NCI-H1105 (cell line): ENCODE measurements around the gene PTCRA.
"Not testable (repeated sequence)": the region's sequence is repeated elsewhere in the genome, so short reads cannot be mapped to it uniquely, and the experiment has no call there.

Source experiments
- DNase-seq: peaks from one replicate; lab custom pipeline; 2025; lab: John Stamatoyannopoulos, UW

The PTCRA gene

GRCh38 chr6:42915732-42916131 is at the start of gene PTCRA:
Gene PTCRA, plus strand, starts transcription at chr6:42916053. Its CDS starts 17 bp downstream, at chr6:42916070.
- no peak for DNase-seq

- no peak for DNase-seq
Measured at GRCh38 chr6:42870145-42870936, 45.5 kb upstream of the PTCRA start.

- DNase-seq, result no peak
Measured at GRCh38 chr6:42871711-42872110, 44.1 kb upstream of the PTCRA start.

GRCh38 chr6:42873313-42873712 is 42.5 kb upstream of the PTCRA start:
- DNase-seq, result no peak

- DNase-seq, result no peak
Measured at GRCh38 chr6:42877695-42878094, 38.2 kb upstream of the PTCRA start.

GRCh38 chr6:42879372-42880239 is 36.2 kb upstream of the PTCRA start, which contains the start of gene RPL7L1:
Gene RPL7L1, plus strand, starts transcription at chr6:42879616. Its CDS starts 295 bp downstream, at chr6:42879911.
- DNase-seq, result peak; percentile 78

GRCh38 chr6:42880240-42880817 is 35.5 kb upstream of the PTCRA start:
- not testable (repeated sequence) for DNase-seq

- DNase-seq, result not testable (repeated sequence)
Measured at GRCh38 chr6:42880871-42881270, 35.0 kb upstream of the PTCRA start.

- no peak for DNase-seq
Measured at GRCh38 chr6:42885702-42886101, 30.2 kb upstream of the PTCRA start.

GRCh38 chr6:42888201-42888600 is 27.7 kb upstream of the PTCRA start:
- not testable (repeated sequence) for DNase-seq

GRCh38 chr6:42889815-42890214 is 26.0 kb upstream of the PTCRA start:
- DNase-seq, result no peak

- peak; percentile 96 for DNase-seq
Measured at GRCh38 chr6:42890311-42891198, 25.3 kb upstream of the PTCRA start.

- no peak for DNase-seq
Measured at GRCh38 chr6:42891199-42891722, 24.6 kb upstream of the PTCRA start.

- DNase-seq, result not testable (repeated sequence)
Measured at GRCh38 chr6:42894041-42894828, 21.6 kb upstream of the PTCRA start.

GRCh38 chr6:42896178-42896719 is 19.6 kb upstream of the PTCRA start:
- DNase-seq, result peak; percentile 39

- peak; percentile 73 for DNase-seq
Measured at GRCh38 chr6:42898891-42899361, 16.9 kb upstream of the PTCRA start.

- DNase-seq, result no peak
Measured at GRCh38 chr6:42899871-42900270, 16.0 kb upstream of the PTCRA start.

- DNase-seq, result peak; percentile 86
Measured at GRCh38 chr6:42901538-42901957, 14.3 kb upstream of the PTCRA start.

GRCh38 chr6:42902429-42903263 is 13.2 kb upstream of the PTCRA start:
- DNase-seq, result not testable (repeated sequence)
